Suprapubic skin (tissue), 3 donors: ENCODE measurements around the gene TMPRSS13.

ENCODE experiments used
- POLR2A ChIP-seq, 2 donors: fragments of 450-650 bp; IDR thresholded peaks; one replicate each; pipeline ENCODE4 v1.6.1; 2017; ENCODE audit warnings: antibody characterized with exemption in 2 of 2, mild to moderate bottlenecking in 2 of 2, moderate library complexity in 2 of 2
- TF ChIP-seq, protein P1 (sequence below), 2 donors: fragments of 200-600 bp in 1 of 2; fragments of 450-650 bp in 1 of 2; sonication (generic) in 1 of 2; IDR thresholded peaks; one replicate each; pipeline ENCODE4 v1.5.1; 2016 to 2019; ENCODE audit warnings: antibody characterized with exemption in 2 of 2, mild to moderate bottlenecking in 1 of 2, moderate library complexity in 1 of 2

DNA sequence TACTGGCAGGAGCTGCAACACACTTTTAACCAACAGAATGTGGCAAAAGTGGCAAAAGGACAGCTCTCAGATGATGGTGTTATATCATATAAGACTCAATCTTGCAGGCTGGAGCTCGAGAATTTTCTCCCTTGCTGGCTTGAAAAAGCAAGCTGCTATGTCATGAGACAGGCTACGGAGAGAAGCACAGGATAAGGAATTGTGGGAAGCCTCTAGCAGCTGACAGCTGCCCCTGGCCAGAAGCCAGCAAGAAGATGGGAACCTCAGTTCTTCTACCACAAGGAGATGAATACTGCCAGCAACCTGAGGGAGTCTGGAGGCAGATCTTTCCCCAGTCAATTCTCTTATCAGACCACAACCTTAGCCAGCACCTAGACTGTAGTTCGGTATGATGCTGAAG is 77.3 kb downstream of the TMPRSS13 start:
- TF ChIP-seq, protein P1, sequence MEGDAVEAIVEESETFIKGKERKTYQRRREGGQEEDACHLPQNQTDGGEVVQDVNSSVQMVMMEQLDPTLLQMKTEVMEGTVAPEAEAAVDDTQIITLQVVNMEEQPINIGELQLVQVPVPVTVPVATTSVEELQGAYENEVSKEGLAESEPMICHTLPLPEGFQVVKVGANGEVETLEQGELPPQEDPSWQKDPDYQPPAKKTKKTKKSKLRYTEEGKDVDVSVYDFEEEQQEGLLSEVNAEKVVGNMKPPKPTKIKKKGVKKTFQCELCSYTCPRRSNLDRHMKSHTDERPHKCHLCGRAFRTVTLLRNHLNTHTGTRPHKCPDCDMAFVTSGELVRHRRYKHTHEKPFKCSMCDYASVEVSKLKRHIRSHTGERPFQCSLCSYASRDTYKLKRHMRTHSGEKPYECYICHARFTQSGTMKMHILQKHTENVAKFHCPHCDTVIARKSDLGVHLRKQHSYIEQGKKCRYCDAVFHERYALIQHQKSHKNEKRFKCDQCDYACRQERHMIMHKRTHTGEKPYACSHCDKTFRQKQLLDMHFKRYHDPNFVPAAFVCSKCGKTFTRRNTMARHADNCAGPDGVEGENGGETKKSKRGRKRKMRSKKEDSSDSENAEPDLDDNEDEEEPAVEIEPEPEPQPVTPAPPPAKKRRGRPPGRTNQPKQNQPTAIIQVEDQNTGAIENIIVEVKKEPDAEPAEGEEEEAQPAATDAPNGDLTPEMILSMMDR (IDR thresholded peaks at IDR 0.05): no peak
- no peak for TF ChIP-seq POLR2A (IDR thresholded peaks at IDR 0.05)
